ENCODE data around the gene KCTD13. TPM values are rescaled to one million over a fixed set of nuclear protein-coding genes. Genes with fewer than 3 reads are reported as not detected.

Gene KCTD13
- total RNA-seq, 1 experiment from 2014 or later = 8.2 TPM

GRCh38 chr16:29900102-29900887, 25.7 kb downstream of the KCTD13 start, which contains the start of gene ASPHD1:
Gene ASPHD1 (plus strand): TSS chr16:29900488. CDS start chr16:29900972, 484 bp downstream.
- CTCF ChIA-PET = interaction anchor here (0.6 to 1.3 kb wide), 6 partner anchors 37 to 200 kb away, joined by 3 to 15 read pairs (median 4); partner anchors contain the start of genes CDIPT and MVP
- no peaks in the 10 kb centered on the region for H4K20me1 ChIP-seq (ENCODE audit: low read length)
- peak within 1 kb of the TSS; percentile 66 for H3K4me3 ChIP-seq (ENCODE audit: low read length)
- H3F3A ChIP-seq (ENCODE audit: low read length, unreplicated experiment) = no peaks in the 10 kb centered on the region
- peak within 1 kb of the TSS; percentile 70 for H3K9ac ChIP-seq (ENCODE audit: low read length)
- POLR2A ChIA-PET (ENCODE audit: unreplicated experiment) = interaction anchor here (0.6 to 1.2 kb wide), 5 partner anchors 9 to 151 kb away, joined by 3 to 16 read pairs (median 4); partner anchors contain the start of genes KCTD13 and TAOK2
- DNase-seq (peak; percentile 57), ATAC-seq (peak; percentile 61)
- peak within 1 kb of the TSS; percentile 98 for H3K4me2 ChIP-seq (ENCODE audit: low read length)
- intact Hi-C loops (cut with micrococcal nuclease) = no loop called here
- BruUV-seq (replicated peaks) = no TSS peak
- H3K79me2 ChIP-seq (ENCODE audit: low read length) = no peaks in the 10 kb centered on the region
- no peaks in the 10 kb centered on the region for H3K36me3 ChIP-seq (ENCODE audit: low read depth, low read length)
- peaks cover 7% of the 10 kb centered on the region; the same call in 1 of the 2 replicates for H3K4me1 ChIP-seq (ENCODE audit: insufficient read depth, low read length)
- no peak for TF ChIP-seq EZH2 (IDR thresholded peaks at IDR 0.05; ENCODE audit: low read length, unreplicated experiment)
- TF ChIP-seq CTCF (conservative IDR thresholded peaks at IDR 0.05; ENCODE audit: low read depth, low read length) = no peak
- no peak for TF ChIP-seq EZH2phosphoT487 (IDR thresholded peaks at IDR 0.05; ENCODE audit: borderline replicate concordance, low read length)
- H2AFZ ChIP-seq (ENCODE audit: low read length) = peak within 1 kb of the TSS; percentile 80
- no peaks in the 10 kb centered on the region for H3K9me3 ChIP-seq (ENCODE audit: low read length)
- peak within 1 kb of the TSS; percentile 45 for H3K27ac ChIP-seq (ENCODE audit: low read length)
- no peaks in the 10 kb centered on the region for H3K27me3 ChIP-seq (ENCODE audit: low read length)
- H3K9me2 ChIP-seq (replicated peaks; ENCODE audit: low read length) = no peaks in the 10 kb centered on the region

DNA sequence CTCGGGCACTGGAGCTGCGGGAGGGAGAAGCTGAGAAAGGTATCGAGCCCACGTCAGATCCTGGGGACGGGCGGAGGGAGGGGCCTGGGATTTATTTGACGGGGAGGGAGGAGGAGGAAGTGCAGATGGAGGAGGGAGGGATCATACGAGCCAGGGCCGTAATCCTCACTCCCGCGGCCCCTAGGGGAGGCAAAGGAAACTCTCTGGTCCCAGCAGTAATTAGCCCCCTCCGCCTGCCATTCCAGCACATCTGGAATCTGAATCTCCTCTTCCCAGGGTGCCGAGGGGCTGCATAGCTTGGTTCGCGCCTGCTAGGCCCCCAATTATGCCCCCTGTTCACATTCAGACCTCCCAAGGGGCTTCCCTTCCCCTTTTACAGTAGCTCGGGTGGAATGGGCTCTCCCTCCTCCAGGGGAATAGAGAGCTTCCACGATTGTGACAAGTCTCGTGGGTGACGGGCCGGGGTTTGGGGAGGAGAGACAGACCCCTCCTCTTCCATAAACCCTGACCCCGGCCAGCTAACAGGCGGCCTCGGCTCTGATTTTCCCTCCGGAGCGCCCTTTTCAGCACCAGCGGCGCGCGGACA, 26.4 kb downstream of the KCTD13 start, which contains the start of gene SEZ6L2:
SEZ6L2 (minus strand) TSS at position 35 of the 586 bp plus-strand sequence. CDS start 531 bp downstream, outside the sequence.
- Histone ChIP-seq H3K4me2 (ENCODE audit: low read length) (peak within 1 kb of the TSS; percentile 98), H3K79me2 (ENCODE audit: low read length) (no peaks in the 10 kb centered on the region), H3K36me3 (ENCODE audit: low read depth, low read length) (no peaks in the 10 kb centered on the region), H3K9me2 (replicated peaks; ENCODE audit: low read length) (no peaks in the 10 kb centered on the region), H4K20me1 (ENCODE audit: low read length) (no peaks in the 10 kb centered on the region), H3K4me3 (ENCODE audit: low read length) (peak within 1 kb of the TSS; percentile 66), H3K27me3 (ENCODE audit: low read length) (no peaks in the 10 kb centered on the region), H3K9me3 (ENCODE audit: low read length) (no peaks in the 10 kb centered on the region), H3F3A (ENCODE audit: low read length, unreplicated experiment) (no peaks in the 10 kb centered on the region), H2AFZ (ENCODE audit: low read length) (peak within 1 kb of the TSS; percentile 80), H3K4me1 (ENCODE audit: insufficient read depth, low read length) (peaks cover 7% of the 10 kb centered on the region; the same call in 1 of the 2 replicates), H3K9ac (ENCODE audit: low read length) (peak within 1 kb of the TSS; percentile 70), H3K27ac (ENCODE audit: low read length) (peak within 1 kb of the TSS; percentile 45)
- CTCF ChIA-PET = interaction anchor here (0.6 to 1.3 kb wide), 9 partner anchors 36 to 472 kb away, joined by 3 to 7 read pairs (median 4); partner anchors contain the start of genes CDIPT and MVP
- TF ChIP-seq EZH2 (IDR thresholded peaks at IDR 0.05; ENCODE audit: low read length, unreplicated experiment) (no peak), CTCF (conservative IDR thresholded peaks at IDR 0.05; ENCODE audit: low read depth, low read length) (peak; percentile 42)
- DNase-seq = peak; percentile 89
- no TSS peak for BruUV-seq (replicated peaks)
- peak; percentile 82 for ATAC-seq
- POLR2A ChIA-PET (ENCODE audit: unreplicated experiment) = interaction anchor here (0.7 to 1.2 kb wide), 5 partner anchors 10 to 133 kb away, joined by 3 to 16 read pairs (median 5); partner anchors contain the start of genes KCTD13 and TAOK2
- intact Hi-C loops (cut with micrococcal nuclease) = no loop called here

Data from PC-3 (cell line).